ENCODE results near the gene SLC6A17.

DNA sequence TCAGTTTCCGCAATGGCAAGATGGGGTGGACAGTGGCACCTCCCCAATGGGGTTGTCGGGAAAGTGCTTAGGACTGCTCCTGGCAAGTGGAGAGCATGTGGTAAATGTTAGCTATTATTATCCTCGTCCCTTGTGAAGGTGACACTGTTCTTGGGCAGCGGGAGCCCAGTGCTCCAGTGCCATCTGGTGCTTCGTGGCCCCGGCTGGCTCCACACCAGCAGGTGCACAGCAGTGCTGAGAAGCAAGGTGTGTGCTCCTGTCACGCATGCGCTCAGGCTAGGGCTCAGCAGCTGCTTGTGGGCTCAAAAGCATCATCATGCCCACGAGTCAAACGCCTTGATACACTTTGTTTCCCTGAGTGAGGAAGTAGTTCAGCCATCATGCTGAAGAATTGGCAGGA, 34.9 kb downstream of the SLC6A17 start:
- TF ChIP-seq EP300 (IDR thresholded peaks at IDR 0.05; ENCODE audit: low read length) (no peak), SP2 (IDR thresholded peaks at IDR 0.05; ENCODE audit: extremely low read depth, low read depth, low read length, poor library complexity, severe bottlenecking) (no peak), CBFB (CRISPR knock-in tag; IDR thresholded peaks at IDR 0.05) (no peak), ESRRB (CRISPR knock-in tag; IDR thresholded peaks at IDR 0.05; ENCODE audit: borderline replicate concordance) (no peak), GTF2B (IDR thresholded peaks at IDR 0.05; ENCODE audit: extremely low read depth, insufficient read length) (no peak), ZBTB2 (IDR thresholded peaks at IDR 0.05) (no peak), EGR1 (conservative IDR thresholded peaks at IDR 0.05) (no peak), GABPA (tag; conservative IDR thresholded peaks at IDR 0.05; ENCODE audit: low read depth) (no peak), MAZ (CRISPR knock-in tag; conservative IDR thresholded peaks at IDR 0.05 in 1 of 2, IDR thresholded peaks at IDR 0.05 in 1 of 2) (no peak), ZBTB26 (CRISPR knock-in tag; IDR thresholded peaks at IDR 0.05) (no peak)
- TF ChIP-seq, protein P1, sequence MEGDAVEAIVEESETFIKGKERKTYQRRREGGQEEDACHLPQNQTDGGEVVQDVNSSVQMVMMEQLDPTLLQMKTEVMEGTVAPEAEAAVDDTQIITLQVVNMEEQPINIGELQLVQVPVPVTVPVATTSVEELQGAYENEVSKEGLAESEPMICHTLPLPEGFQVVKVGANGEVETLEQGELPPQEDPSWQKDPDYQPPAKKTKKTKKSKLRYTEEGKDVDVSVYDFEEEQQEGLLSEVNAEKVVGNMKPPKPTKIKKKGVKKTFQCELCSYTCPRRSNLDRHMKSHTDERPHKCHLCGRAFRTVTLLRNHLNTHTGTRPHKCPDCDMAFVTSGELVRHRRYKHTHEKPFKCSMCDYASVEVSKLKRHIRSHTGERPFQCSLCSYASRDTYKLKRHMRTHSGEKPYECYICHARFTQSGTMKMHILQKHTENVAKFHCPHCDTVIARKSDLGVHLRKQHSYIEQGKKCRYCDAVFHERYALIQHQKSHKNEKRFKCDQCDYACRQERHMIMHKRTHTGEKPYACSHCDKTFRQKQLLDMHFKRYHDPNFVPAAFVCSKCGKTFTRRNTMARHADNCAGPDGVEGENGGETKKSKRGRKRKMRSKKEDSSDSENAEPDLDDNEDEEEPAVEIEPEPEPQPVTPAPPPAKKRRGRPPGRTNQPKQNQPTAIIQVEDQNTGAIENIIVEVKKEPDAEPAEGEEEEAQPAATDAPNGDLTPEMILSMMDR (IDR thresholded peaks at IDR 0.05 in 2 of 3, conservative IDR thresholded peaks at IDR 0.05 in 1 of 3; ENCODE audit: insufficient read depth in 2 of 3, low read depth in 1 of 3, low read length in 3 of 3): no peak

Data from K562 (cell line).